Skeletal muscle satellite cell (primary cell): ENCODE measurements around the gene TBC1D2B.

Source experiments
- H3K27me3 ChIP-seq: 2 replicates; pipeline ENCODE4 v1.7.0; 2013; ENCODE audit warnings: low read length; ENCODE audit not compliant: control insufficient read depth, insufficient read depth
- H3K36me3 ChIP-seq: 2 replicates; pipeline ENCODE4 v1.7.0; 2013; ENCODE audit warnings: mild to moderate bottlenecking, control low read depth, low read length; ENCODE audit not compliant: insufficient read depth
- H3K4me1 ChIP-seq: 2 replicates; pipeline ENCODE4 v1.7.0; 2013; ENCODE audit warnings: low read length; ENCODE audit not compliant: control insufficient read depth, insufficient read depth
- H3K4me2 ChIP-seq: 2 replicates; pipeline ENCODE4 v1.7.0; 2013; ENCODE audit warnings: mild to moderate bottlenecking, low read length
- H3K4me3 ChIP-seq: 2 replicates; pipeline ENCODE4 v1.7.0; 2013; ENCODE audit warnings: low read length
- H3K9ac ChIP-seq: 2 replicates; pipeline ENCODE4 v1.7.0; 2013; ENCODE audit warnings: mild to moderate bottlenecking, low read depth, low read length, moderate library complexity
- H3K9me3 ChIP-seq: replicated peaks from 2 replicates; pipeline ENCODE4 v1.7.0; 2013; ENCODE audit warnings: mild to moderate bottlenecking, control low read depth, low read length

Gene TBC1D2B

DNA sequence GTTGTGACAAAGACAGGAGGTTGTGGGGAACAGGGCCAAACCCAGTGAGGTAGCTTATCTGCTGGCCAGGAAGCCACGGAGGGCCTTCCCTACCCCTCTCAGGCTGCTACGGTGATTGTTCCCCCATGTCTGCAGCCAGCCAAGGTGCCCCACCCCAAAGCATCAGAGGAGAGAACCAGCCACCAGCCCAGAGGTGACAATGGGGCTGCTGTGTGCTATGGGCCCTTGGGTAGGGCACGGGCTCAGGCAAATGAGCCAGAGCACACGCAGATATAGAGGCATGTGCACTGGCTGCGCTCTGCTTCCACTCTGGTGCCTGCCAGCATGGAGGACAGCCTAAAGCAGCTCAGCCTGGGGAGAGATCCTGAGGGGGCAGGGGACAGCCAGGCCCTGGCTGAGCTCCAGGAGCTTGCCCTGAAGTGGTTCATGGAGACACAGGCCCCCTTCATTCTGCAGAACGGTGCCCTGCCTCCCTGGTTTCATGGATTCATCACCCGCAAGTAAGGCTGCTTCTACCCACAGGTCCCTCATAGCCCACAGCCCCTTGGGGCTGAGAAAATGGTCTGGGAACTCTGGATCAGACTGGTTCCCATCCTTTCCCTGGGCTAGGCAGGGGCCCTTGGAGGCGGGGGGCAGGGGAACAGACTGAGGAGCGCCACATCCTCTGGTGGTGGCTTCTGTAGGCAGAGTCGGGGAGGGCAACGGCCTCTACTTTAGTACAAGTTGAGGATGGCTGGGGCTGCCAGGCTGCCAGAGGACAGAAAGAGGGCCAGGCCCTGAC lies 14.9 kb upstream of the TBC1D2B start, which contains the start of gene SH2D7:
Gene SH2D7, plus strand, starts transcription at position 301 of the 781 bp plus-strand sequence. Its CDS starts 24 bp downstream, at position 325.
- Histone ChIP-seq H3K9me3 (no peaks in the 10 kb centered on the region), H3K9ac (no peak within 1 kb of the TSS), H3K4me3 (no peak within 1 kb of the TSS), H3K27me3 (peaks cover 11% of the 10 kb centered on the region), H3K36me3 (no peaks in the 10 kb centered on the region), H3K4me1 (peaks cover 15% of the 10 kb centered on the region), H3K4me2 (peak within 1 kb of the TSS; percentile 26)

DNA sequence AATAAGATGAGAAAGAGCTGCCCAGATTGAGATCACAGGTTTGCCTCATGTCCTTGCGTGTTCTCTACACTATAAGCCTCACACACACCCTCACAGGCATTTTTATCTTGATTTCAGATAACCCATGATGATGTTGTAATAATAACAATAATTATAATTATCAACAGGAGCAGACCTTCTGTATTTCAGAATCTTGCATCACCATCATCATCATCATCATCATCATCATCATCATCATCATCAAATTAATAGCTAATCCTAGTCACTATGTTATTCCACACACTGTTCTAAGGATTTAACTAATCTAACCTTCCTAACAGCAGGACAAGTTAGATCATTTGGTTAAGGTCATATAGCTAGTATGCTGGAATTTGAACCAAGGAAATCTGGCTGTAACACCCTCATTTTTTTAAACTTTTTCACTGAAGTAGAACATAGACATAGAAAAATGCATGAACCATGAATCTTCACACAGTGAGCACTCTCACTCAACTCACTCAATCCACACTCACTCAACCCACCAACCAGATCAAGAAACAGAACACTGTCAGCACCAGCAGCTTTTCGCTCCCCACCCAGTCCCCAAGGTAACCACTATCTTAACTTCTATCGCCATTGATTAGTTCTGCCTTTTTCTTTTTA lies 13.0 kb upstream of the TBC1D2B start:
- Histone ChIP-seq H3K4me2 (no peak overlapping the region), H3K4me3 (no peak overlapping the region), H3K36me3 (no peaks in the 10 kb centered on the region), H3K4me1 (peaks cover 15% of the 10 kb centered on the region), H3K9ac (no peak overlapping the region), H3K27me3 (peaks cover 11% of the 10 kb centered on the region), H3K9me3 (no peaks in the 10 kb centered on the region)

DNA sequence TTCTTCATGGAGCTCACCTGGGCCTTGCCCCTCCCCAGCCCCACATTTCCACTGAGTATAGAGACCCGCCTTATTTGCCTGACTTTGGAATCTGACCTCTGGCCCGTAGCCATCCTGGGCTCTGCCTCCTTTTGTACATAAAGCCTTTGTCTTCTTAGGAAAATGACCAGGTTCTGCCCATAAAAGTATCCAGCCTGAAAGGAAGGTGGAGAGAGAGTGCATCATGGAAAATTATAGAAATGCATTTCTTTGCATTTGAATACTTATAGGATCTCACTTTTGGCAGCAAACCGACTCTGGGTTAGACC lies 11.2 kb upstream of the TBC1D2B start:
- Histone ChIP-seq H3K27me3 (peaks cover 11% of the 10 kb centered on the region), H3K4me3 (no peak overlapping the region), H3K9ac (no peak overlapping the region), H3K4me2 (no peak overlapping the region), H3K4me1 (peaks cover 13% of the 10 kb centered on the region), H3K36me3 (no peaks in the 10 kb centered on the region), H3K9me3 (no peaks in the 10 kb centered on the region)

DNA sequence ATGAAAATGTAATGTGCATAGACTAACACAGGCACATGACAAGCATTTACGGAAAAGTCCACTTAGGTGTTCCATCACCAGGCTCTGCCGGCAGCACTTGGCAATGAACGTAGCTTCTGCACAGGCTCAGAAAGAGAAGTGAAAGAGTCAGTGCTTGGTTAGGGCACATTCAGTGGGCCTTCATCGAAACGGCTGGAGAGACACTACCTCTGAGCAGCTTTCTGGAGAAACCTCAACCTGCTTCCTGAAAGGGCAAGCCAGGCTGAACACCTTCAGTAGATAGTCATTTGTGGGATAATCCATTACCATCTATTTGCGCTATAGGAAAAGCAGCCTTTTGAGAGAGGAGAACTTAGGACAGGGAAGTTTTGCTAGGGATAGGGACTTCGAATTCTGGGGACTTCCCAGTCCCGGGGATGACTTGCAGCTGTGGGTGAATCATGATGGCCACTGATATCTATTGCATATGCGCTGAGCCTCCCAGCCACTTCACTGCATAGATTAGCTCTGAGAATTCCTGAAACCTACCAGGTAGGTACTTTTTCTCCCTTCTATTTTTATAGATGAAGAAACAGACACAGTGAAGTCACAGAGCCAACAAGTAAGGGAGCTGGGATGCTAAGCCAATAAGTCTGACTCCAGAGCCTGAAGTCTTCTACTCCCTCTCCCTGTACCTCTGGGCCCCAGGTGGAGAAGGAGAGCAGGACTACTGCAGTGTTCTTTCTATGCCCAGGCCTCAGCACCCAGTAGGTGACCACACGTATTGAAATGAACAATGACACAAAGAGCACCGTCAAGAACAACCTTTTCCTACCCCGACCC lies 10.7 kb upstream of the TBC1D2B start:
- peaks cover 8% of the 10 kb centered on the region for H3K4me1 ChIP-seq
- no peak overlapping the region for H3K9ac ChIP-seq
- H3K9me3 ChIP-seq, result no peaks in the 10 kb centered on the region
- no peak overlapping the region for H3K4me3 ChIP-seq
- no peak overlapping the region for H3K4me2 ChIP-seq
- H3K27me3 ChIP-seq, result peaks cover 11% of the 10 kb centered on the region
- H3K36me3 ChIP-seq, result no peaks in the 10 kb centered on the region

DNA sequence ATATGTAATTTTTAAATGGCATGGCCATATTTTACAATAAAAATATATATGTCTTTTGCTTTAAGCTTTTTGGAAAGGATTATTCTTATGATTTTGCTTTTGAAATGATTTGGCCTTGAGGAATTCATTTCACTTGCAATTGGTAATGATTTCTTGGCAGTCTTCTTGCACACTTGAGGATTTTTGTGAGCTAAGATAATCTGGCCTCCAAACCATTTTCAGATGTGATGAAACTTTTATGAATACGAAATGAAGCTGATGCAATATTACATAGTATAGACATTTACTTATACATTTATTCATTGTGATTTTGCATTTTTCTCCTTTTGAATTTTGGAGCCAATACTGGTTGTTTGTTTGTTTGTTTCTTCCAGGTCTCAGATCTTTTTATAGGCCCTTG lies 8.4 kb upstream of the TBC1D2B start:
- Histone ChIP-seq H3K9me3 (no peaks in the 10 kb centered on the region), H3K4me1 (no peaks in the 10 kb centered on the region), H3K9ac (no peak overlapping the region), H3K4me3 (no peak overlapping the region), H3K4me2 (no peak overlapping the region), H3K36me3 (no peaks in the 10 kb centered on the region), H3K27me3 (peaks cover 9% of the 10 kb centered on the region)

DNA sequence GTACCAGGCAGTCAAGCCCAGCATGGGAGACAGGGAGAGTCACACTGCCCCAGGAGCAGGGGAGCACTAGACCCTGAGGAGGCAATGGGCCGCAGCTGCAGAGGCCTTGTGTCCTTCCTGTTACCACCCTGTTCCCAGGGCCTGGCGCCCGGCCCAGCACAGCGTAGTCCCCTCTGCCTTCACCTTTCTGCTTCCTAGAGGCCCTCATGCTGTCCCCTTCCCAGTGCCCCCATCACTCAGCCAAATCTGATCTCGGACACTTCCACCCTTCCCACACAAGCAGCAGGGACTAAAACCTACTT lies 6.9 kb upstream of the TBC1D2B start:
- Histone ChIP-seq H3K9ac (no peak overlapping the region), H3K4me3 (no peak overlapping the region)

DNA sequence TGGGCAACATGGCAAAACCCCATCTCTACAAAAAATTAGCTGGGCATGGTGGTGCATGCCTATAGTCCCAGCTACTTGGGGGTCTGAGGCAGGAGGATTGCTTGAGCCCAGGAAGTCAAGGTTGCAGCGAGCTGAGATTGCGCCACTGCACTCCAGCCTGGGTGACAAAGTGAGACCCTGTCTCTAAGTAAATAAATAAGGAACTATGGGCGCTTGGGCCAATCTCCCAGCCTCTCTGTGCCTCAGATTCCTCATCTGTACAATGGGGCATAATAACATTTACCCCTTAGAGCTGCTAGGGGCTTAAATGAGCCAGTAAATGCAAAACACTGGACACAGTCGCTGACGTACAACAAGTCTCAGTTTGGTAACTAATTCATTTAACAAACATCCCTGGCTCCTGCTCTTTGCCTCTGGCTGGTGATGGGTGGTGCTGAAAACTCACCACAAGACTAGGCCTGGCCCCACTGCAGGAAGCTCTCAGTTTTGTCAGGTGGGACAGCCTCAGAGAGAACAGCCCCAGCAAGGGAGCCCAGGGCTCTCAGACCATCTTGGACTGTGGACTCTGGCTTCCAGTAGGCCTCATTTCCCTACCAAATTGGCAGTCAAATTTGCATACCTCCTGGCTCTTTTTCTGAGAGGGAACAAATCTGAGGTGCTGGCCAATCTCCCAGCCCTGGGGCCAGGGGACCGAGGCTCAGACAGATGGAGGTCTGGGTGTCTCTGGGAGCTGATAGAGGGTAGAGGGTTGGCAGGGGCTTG lies 6.4 kb upstream of the TBC1D2B start:
- Histone ChIP-seq H3K9me3 (no peaks in the 10 kb centered on the region), H3K9ac (no peak overlapping the region), H3K27me3 (no peaks in the 10 kb centered on the region), H3K4me1 (no peaks in the 10 kb centered on the region), H3K4me2 (no peak overlapping the region), H3K4me3 (no peak overlapping the region), H3K36me3 (no peaks in the 10 kb centered on the region)

More for the DNA sequence above, 6.9 kb upstream of the TBC1D2B start:
- Histone ChIP-seq H3K4me1 (no peaks in the 10 kb centered on the region), H3K4me2 (no peak overlapping the region), H3K9me3 (no peaks in the 10 kb centered on the region), H3K27me3 (no peaks in the 10 kb centered on the region), H3K36me3 (no peaks in the 10 kb centered on the region)

DNA sequence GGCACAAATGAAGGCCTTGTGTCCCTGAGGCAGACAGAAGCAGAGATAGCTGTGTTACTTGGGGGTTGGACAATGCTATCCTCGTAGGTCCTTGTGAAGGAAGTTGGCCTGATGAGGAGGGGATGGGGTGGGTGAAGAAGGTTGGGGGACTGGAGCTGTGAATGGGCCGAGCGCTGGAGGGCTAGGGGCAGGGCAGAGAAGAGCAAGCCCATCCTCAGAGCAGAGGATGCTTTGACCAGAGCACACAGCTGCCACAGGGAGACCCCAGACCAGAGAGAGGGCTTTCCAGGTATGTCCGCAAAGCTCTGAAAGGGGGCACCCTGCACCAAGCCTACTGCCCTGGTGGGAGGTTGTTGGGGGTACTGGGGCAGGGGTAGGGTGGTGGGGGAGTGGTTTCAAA lies 5.7 kb upstream of the TBC1D2B start:
- Histone ChIP-seq H3K4me2 (no peak overlapping the region), H3K36me3 (no peaks in the 10 kb centered on the region), H3K27me3 (no peaks in the 10 kb centered on the region), H3K4me1 (no peaks in the 10 kb centered on the region), H3K9ac (no peak overlapping the region), H3K4me3 (no peak overlapping the region), H3K9me3 (no peaks in the 10 kb centered on the region)

DNA sequence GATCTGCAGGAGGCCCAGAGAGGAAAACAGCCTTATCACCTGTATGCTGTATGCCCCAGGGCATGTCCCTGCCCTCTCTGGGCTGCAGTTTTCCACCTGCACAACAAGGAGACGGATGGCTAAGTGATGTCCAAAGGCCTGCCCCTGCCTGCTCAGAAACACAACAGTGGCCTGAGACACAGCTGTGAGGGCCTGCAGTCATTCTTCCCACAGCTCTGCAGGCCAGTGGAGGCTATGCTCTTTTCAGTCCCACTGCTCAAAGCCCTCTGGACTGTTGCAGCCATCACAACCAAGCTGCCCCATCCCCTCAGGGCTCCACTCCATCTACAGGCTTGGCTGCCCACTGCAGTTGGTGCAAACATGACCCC lies 5.2 kb upstream of the TBC1D2B start:
- H3K9me3 ChIP-seq, result no peaks in the 10 kb centered on the region
- H3K27me3 ChIP-seq, result no peaks in the 10 kb centered on the region
- H3K4me3 ChIP-seq, result no peak overlapping the region
- H3K36me3 ChIP-seq, result no peaks in the 10 kb centered on the region
- H3K4me1 ChIP-seq, result peaks cover 4% of the 10 kb centered on the region
- no peak overlapping the region for H3K4me2 ChIP-seq
- H3K9ac ChIP-seq, result no peak overlapping the region

DNA sequence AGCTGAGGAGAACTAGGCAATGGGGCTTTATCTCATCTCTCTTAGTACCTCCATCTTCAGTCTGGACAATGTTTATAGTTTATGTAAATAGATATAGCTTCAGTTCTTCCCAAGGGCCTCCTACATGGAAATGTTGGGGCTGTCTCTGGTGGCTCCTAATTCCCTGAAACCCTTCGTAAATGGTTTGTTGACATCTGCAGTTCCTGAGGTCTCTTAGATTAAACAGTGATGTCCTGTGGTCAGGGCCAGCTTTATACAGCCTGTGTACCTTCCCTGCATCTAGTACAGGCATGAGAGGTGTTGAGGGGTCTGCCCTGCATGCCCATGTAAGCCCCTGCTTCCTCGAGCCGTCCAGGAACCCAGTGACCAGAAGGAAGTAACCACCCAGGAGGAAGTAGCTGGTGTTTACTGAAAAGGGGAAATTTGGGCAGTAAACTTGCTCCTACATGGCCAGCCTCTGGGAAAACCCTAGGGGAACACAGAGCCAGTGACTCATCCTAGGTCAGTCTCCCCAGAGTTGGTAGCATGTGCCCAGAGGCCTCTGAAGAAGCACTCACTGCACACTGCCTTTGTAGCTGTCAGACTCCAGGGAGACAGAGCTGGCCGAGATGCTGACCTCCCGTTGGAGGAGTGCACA lies 4.7 kb upstream of the TBC1D2B start:
- no peak overlapping the region for H3K4me2 ChIP-seq
- H3K9me3 ChIP-seq, result no peaks in the 10 kb centered on the region
- H3K4me1 ChIP-seq, result peaks cover 5% of the 10 kb centered on the region
- H3K27me3 ChIP-seq, result no peaks in the 10 kb centered on the region
- no peaks in the 10 kb centered on the region for H3K36me3 ChIP-seq
- no peak overlapping the region for H3K9ac ChIP-seq
- H3K4me3 ChIP-seq, result no peak overlapping the region

DNA sequence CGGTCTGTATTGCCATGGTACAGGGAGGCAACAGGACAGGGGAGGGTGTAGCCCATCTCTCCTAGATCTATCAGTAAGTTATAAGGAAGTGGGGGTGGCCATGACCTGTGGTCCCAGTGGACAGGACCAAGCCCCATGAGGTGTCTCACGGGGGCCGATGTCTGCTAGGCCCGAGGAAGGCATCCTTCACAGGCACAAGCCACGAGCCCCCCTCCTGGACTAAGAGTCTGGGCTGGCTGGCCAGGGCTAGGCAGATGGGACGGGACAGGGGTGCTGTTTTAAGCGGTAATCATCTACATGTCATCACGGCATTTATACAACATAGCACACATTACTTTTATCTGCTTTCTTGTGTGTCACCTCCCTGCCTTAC lies 2.6 kb upstream of the TBC1D2B start:
- Histone ChIP-seq H3K27me3 (no peaks in the 10 kb centered on the region), H3K4me3 (no peak overlapping the region), H3K9me3 (no peaks in the 10 kb centered on the region), H3K4me1 (peaks cover 19% of the 10 kb centered on the region), H3K36me3 (no peaks in the 10 kb centered on the region), H3K9ac (no peak overlapping the region), H3K4me2 (no peak overlapping the region)
